GM21526 (cell line): ENCODE data around the gene SPATA33.

Source experiments
- ATAC-seq: cut with Tn5 transposase; IDR thresholded peaks from one replicate; pipeline ENCODE4 v1.9.1; 2021; ENCODE audit warnings: moderate library complexity; ENCODE audit not compliant: unreplicated experiment, low FRiP score

Gene SPATA33

DNA sequence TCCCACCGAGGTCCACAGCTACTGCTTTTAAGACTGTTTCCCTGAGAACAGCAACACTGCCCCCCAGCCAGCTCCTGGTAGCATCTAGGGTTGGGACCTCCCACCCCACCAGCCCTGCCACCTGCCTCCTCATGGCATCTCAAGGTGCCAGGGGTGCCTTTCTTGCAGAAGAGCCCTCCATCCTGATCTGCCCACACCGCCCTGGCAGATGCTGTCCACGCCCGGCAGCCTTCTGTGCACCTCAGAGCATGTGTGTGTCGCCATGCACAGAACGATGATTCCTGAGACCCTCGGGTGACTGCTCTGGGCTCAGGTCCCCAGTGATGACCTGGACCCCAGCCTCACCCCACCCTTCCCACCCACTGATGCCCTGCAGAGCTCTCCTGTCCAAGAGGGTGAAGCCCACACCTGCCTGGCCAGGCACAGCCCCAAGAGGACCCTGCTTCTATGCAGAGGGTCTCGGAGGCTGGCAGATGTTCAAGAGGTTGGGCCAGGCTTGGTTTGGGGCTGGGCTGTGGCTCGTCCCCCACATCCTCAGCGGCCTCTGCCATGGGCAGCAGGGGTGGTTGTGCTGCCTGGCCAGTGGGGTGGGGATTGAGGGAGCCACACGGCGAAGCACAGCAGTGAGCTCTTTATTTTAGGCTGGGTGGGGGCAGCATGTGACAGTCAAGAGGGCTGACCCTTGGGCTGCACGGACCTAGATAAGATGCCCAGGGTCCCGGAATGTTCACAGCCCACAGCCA is 49.1 kb downstream of the SPATA33 start:
- ATAC-seq = no peak

DNA sequence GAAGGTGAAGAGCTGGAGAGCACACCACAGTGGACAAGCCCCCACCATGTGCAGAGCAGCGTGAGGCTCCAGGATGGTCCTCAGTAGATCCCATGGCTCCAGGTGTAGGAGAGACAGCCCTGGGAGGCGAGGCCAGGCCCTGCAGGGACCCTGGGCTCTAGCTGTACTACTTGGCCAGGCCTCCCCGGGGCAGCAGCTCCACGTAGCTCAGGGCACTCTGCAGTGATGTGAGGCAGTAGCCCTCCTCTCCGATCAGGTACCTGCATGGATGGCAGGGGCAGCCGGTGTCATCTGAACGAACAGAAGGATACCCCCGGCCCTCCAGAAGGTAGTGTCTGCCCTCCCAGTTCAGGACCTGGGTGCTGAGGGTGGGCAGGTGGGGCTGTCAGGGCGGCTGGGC is 50.1 kb downstream of the SPATA33 start:
- no peak for ATAC-seq

DNA sequence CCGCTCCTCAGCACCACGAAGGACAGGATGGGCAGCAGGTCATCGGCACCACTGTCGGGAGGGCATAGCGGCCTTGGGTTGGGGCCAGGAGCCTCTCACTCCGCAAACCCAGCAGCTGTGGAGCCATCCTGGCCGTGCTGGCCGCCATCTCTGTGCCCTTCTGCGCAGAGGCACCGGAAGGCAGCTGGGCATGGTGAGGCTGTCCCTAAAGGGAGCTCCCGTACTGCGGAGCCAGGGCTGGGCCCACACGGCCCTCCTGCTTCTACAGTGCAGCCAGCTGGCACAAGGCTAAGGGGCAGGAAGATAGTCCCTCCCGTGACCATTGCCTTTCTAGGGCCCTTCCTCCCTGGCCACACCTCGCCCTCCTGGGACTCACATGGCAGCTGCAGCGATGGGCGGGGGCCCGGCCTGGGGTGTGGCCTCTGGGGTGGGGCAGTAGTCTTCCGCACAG is 50.9 kb downstream of the SPATA33 start:
- ATAC-seq = no peak

DNA sequence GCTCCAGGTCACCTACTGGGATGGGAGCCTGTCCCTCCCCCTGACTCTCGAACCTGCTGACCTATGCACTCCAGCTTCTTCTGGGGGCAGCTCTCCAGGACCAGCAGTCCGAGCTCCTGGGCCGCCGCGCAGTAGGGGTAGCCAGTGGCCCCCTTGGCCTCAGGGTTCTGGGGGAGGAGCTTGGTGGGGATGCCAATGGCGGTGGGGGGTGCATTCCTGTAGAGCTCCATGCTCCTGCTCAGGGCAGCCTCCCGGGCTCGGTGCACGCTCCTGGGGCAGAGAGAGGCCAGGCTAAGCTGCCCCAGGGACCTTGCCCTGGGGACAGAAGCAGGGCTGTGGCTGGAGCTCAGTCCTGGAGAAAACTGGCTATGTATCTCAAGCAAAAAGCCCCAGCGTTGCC is 51.5 kb downstream of the SPATA33 start:
- ATAC-seq = no peak

DNA sequence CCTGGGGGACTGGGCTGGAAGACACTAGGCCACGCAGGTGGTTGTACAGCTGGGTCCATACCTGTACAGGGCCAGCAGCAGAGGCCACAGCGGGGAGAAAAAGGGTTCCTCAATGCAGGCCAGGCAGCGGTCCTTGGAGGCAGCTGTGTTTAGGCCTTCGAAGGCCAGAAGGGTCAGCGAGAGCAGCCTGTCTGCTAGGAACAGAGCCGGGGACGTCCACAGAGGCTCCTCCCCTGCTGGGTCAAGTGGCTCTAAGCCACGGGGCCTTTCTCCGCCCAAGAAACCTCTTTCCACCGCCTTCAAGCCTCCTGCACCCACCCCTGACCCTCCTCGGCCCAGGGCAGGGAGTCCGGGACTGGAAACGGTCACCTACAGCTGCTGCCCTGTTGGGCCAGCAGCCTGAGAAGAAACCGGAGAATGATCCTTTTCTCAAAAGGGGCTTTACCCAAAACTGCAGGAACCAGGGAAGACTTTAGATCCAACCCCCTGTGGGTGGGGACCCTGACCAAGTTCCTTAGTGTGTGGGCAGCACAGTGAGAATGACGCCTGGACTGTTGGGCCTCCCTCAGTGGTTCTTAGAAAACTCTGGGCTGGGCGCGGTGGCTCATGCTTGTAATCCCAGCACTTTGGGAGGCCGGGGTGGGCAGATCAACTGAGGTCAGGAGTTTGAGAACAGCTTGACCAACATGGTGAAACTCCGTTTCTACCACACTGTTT is 52.2 kb downstream of the SPATA33 start:
- ATAC-seq = no peak

DNA sequence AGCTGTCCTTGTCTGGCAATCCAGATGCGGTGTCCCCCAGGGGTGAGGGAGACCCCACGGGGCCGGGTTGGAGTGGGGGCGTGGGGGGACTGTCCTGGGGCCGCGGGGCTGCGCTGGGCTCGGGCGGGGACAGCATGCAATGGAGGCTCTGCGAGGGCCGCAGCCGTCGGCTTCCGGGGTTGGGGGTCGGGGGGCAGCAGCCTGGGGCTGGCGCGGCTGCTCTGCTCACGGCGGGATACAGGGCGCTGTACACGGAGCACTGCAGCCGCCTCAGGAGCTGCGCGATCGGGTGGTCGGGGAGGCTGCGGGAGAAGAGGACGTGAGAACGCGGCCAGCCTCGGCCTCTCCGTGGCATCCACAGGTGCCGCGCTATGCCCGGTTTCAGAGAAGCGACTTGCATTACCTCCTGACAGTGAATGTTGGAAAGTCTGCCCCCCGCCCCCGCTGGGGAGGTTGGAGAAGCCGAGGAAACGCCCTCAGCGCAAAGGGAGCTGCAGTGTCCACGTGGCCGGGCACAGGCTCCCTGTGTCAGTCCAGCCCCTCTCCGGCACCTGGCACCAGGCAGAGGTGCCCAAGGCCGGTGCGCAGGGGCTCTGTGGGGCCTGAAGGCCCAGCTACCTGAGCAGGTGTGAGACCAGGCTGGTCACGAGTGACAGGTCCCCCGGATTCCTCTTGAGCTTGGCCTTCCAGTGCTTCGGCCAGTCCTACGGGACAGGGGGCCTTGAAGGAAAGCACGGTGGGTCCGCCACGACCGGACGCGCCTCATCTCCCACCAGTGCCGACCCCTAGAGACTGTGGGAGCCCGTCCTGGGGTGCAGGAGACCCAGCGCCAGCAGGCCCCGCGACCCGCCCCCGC is 53.3 kb downstream of the SPATA33 start:
- no peak for ATAC-seq

DNA sequence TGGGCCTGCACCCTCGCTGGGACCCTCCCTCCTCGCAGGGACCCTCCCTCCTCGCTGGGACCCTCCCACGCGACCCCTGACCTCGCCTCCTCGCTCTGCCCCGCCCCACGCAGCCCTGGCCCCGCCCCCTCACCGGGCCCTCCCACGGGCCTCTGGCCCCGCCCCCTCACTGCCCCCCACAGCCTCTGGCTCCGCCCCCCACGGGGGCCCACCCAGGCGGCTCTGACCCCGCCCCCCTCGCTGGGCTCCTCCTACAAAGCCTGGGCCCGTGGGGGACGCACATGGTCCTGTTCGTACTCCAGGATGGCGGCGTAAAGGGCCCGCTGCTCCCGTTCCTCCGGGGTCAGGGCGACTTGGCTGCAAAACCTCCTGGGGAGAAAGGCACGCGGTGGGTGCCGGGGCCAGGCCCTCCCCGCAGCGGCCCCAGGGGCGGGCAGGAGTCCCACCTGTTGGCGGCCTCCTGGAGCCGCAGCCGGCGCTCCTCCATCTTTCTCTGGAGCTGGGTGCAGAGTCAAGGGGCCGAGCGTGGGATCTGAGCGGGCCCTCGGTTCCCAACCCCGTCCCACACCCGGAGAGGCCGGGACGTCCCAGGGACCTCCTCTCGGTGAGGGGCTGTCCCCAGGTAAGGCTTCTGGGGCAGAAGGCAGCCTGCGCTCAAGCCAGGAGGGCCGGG is 54.1 kb downstream of the SPATA33 start:
- ATAC-seq = no peak

DNA sequence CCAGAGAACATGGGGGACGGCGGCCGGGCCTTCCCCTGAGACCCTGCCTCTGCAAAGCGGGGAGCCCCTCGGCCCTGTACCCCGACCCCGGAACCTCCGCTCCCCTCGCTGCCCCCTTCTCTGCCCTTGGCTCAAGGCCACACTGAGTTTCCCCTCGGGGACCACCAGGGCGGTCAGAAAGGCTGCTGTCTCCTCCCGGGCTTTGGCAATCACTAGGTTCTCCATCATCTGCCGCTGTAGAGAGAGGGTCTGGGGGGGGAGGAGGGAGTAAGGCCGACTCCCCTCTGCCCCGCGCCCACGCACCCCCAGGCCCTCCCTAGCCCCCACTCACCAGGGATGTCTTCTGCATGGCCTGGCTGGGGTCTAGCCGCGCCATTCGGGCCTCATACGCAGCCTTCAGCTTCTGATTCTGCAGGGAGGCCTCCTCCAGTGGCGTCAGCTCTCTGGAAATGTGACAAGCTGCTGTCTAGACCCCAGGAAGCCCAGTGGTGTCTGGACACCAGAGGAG is 54.7 kb downstream of the SPATA33 start:
- ATAC-seq = no peak

DNA sequence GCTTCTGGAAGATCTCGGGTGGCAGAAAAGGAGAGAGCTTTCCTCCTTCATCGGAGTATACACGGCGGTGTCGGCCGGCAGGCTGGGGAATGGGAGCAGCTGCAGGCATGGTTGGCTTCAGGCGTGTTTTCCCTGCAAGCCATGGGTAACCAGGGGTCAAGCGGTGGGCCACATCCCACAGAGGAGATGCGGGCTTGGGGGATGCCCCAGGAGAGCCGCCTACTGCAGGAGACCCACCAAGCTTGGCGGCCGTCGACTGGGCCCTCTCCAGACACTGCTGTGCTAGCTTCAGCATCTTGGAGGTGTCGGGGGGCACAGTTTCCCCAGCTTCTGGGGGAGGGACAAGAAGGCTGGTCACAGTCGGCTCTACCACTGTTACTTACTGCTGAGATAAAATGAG is 58.9 kb downstream of the SPATA33 start:
- no peak for ATAC-seq

DNA sequence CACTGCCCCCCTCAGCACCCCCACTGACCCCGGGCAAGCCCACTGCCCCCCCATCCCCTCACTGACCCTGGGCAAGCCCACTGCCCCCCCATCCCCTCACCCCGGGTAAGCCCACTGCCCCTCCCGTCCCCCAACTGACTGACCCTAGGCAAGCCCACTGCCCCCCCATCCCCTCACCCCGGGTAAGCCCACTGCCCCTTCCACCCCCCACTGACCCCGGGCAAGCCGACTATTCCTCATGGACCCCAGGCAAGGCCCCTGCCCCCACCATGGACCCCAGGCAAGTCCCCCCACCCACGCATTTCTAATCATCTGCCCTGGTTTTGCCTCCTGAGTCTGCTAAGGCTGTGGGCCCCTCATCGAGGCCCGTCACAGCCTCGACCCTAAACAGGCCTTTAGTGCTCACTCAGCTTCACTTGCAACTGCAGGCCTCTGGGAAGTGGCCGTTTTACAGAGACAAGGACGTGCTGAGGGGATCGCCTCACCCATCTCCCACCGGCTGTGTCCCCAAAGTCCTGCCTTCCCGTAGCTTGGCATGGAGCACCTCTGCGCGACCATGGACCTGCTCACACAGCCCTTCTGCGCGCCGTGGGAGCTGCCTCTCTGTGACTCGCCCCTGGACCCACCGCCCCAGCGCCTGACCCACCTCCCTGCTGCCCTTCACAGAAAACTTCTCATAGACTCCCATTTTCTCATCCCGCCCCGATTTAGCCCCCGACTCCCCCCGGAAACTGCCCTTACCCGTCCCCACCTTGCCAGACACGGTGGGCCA is 59.5 kb downstream of the SPATA33 start:
- no peak for ATAC-seq

DNA sequence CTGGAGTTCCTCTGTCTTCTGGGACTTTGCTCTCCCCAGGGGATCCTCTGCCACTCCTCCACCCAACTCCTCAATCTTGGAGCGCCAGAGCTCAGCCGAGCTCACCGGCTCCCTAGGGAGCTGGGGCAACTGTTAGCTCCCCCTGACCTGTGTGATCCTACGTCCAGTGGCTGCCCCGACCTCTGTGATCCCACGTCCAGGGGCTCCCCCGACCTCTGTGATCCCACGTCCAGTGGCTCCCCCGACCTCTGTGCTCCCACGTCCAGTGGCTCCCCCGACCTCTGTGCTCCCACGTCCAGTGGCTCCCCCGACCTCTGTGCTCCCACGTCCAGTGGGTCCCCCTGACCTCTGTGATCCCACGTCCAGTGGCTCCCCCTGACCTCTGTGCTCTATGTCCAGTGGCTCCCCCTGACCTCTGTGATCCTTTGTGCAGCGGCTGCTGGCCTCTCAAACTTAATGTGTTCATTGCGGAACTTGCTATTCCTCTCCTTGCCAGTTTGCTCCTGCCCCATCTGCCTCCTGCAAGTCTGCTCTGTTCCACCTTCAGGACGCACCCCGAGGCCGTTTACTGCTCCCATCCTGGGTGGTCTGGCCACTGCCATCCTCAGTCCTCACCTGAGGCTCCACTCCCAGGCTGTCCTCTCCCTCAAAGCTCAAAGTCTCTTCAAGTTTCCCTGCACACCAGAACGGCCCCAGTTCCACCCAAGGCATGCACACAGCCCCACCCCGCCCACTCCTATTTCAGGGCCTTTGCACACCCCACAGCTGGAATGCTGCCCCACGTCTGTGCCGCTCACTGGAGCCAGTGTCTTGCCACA is 60.3 kb downstream of the SPATA33 start:
- ATAC-seq = no peak
